Measurements from ENCODE around the gene VAV2.

DNA sequence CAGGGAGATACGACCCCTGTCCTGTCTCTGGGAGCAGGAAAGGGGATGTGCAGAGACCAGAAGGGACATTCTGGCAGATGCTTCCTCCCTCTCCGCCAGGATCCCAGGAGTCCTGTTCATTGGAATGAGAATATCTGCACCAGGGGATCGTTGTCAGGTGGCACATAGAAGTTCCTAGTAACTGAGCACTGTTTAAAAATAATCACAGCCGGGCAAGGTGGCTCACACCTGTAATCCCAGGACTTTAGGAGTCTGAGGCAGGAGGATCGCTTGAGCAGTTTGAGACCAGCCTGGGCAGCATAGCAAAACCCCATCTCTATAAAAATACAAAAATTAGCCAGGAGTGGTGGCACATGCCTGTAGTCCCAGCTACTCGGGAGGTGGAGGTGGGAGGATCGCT, 266.2 kb downstream of the VAV2 start:
- TF ChIP-seq CTCF (conservative IDR thresholded peaks at IDR 0.05; ENCODE audit: low read depth, low read length), result no peak
- TF ChIP-seq EZH2 (IDR thresholded peaks at IDR 0.05; ENCODE audit: low read length, unreplicated experiment), result no peak
- TF ChIP-seq EZH2phosphoT487 (IDR thresholded peaks at IDR 0.05; ENCODE audit: borderline replicate concordance, low read length), result no peak
